ENCODE results near the gene LZTS2.

DNA sequence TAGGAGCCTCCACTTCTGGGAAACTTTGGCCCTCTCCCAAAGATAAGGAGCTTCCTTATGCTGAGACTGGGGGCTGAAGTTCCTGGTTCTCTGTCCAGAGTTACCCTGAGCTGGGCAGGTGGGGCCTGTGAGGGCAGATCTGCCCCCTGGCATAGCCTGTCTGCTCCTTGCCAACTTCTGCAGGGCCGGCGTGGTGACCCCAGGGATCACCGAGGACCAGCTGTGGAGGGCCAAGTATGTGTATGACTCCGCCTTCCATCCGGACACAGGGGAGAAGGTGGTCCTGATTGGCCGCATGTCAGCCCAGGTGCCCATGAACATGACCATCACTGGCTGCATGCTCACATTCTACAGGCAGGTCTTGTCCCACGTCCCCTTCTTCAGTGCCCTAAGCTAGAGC is 35.7 kb downstream of the LZTS2 start:
- TF ChIP-seq RFX5 (IDR thresholded peaks at IDR 0.05; ENCODE audit: low read length) (no peak), CHD2 (IDR thresholded peaks at IDR 0.05; ENCODE audit: low read length, partially characterized antibody) (no peak), POLR2AphosphoS5 (IDR thresholded peaks at IDR 0.05; ENCODE audit: low read depth, low read length) (no peak)
- TF ChIP-seq, protein P1, sequence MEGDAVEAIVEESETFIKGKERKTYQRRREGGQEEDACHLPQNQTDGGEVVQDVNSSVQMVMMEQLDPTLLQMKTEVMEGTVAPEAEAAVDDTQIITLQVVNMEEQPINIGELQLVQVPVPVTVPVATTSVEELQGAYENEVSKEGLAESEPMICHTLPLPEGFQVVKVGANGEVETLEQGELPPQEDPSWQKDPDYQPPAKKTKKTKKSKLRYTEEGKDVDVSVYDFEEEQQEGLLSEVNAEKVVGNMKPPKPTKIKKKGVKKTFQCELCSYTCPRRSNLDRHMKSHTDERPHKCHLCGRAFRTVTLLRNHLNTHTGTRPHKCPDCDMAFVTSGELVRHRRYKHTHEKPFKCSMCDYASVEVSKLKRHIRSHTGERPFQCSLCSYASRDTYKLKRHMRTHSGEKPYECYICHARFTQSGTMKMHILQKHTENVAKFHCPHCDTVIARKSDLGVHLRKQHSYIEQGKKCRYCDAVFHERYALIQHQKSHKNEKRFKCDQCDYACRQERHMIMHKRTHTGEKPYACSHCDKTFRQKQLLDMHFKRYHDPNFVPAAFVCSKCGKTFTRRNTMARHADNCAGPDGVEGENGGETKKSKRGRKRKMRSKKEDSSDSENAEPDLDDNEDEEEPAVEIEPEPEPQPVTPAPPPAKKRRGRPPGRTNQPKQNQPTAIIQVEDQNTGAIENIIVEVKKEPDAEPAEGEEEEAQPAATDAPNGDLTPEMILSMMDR (IDR thresholded peaks at IDR 0.05) = no peak
- TF ChIP-seq, protein P2, sequence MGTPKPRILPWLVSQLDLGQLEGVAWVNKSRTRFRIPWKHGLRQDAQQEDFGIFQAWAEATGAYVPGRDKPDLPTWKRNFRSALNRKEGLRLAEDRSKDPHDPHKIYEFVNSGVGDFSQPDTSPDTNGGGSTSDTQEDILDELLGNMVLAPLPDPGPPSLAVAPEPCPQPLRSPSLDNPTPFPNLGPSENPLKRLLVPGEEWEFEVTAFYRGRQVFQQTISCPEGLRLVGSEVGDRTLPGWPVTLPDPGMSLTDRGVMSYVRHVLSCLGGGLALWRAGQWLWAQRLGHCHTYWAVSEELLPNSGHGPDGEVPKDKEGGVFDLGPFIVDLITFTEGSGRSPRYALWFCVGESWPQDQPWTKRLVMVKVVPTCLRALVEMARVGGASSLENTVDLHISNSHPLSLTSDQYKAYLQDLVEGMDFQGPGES (IDR thresholded peaks at IDR 0.05; ENCODE audit: low read depth, low read length) = no peak

Data from SK-N-SH (cell line).